ENCODE data around the gene TRIM59. TPM values are rescaled to one million over a fixed set of nuclear protein-coding genes. Genes with fewer than 3 reads are reported as not detected.

Gene TRIM59
- total RNA-seq, 2 experiments from 2014 or later = 48.0 to 51.6 TPM

- ATAC-seq = no peak
- CTCF ChIA-PET = interaction anchor here (0.6 to 1.4 kb wide), 5 partner anchors 9 to 304 kb away, joined by 3 to 4 read pairs (median 3); no protein-coding TSS in a partner anchor
- H3K9me3 Mint-ChIP-seq (ENCODE audit: low read depth) = no peaks in the 10 kb centered on the region
- H3K4me1 Mint-ChIP-seq = peaks cover 25% of the 10 kb centered on the region
- no peaks in the 10 kb centered on the region for H3K27me3 Mint-ChIP-seq
- peak overlapping the region; percentile 97 for H3K4me3 Mint-ChIP-seq
- peak overlapping the region; percentile 99 for H3K27ac Mint-ChIP-seq
- no peak for DNase-seq
- H3K36me3 Mint-ChIP-seq = peaks cover 31% of the 10 kb centered on the region
These were observed 1.3 kb upstream of the TRIM59 start for GRCh38 chr3:160450846-160451245.

GRCh38 chr3:160448845-160449635 lies 546 bp downstream of the TRIM59 start:
- DNase-seq = no peak
- peaks cover 38% of the 10 kb centered on the region for H3K4me1 Mint-ChIP-seq
- peaks cover 44% of the 10 kb centered on the region for H3K36me3 Mint-ChIP-seq
- H3K27me3 Mint-ChIP-seq = no peaks in the 10 kb centered on the region
- H3K4me3 Mint-ChIP-seq = peak overlapping the region; percentile 97
- peak overlapping the region; percentile 99 for H3K27ac Mint-ChIP-seq
- CTCF ChIA-PET = interaction anchor here (1.0 to 2.5 kb wide), 7 partner anchors 23 to 58 kb away, joined by 3 to 10 read pairs (median 3); partner anchors contain the start of genes IFT80 and SMC4
- peak; percentile 52 for ATAC-seq
- no peaks in the 10 kb centered on the region for H3K9me3 Mint-ChIP-seq (ENCODE audit: low read depth)

- H3K9me3 Mint-ChIP-seq (ENCODE audit: low read depth) = no peaks in the 10 kb centered on the region
- ATAC-seq (no peak), DNase-seq (no peak)
- H3K4me1 Mint-ChIP-seq = peaks cover 49% of the 10 kb centered on the region
- H3K27me3 Mint-ChIP-seq = no peaks in the 10 kb centered on the region
- peaks cover 54% of the 10 kb centered on the region for H3K36me3 Mint-ChIP-seq
- peak overlapping the region; percentile 97 for H3K4me3 Mint-ChIP-seq
- no peak overlapping the region for H3K27ac Mint-ChIP-seq
- CTCF ChIA-PET = interaction anchor here (0.9 to 2.5 kb wide), 3 partner anchors 33 to 46 kb away, joined by 3 to 10 read pairs (median 3); no protein-coding TSS in a partner anchor
These were observed 2.0 kb downstream of the TRIM59 start for GRCh38 chr3:160447544-160447943.

GRCh38 chr3:160446522-160447056 lies 3.0 kb downstream of the TRIM59 start:
- DNase-seq = no peak
- CTCF ChIA-PET = interaction anchor here (0.9 to 1.9 kb wide), 4 partner anchors 32 to 45 kb away, joined by 3 to 4 read pairs (median 4); no protein-coding TSS in a partner anchor
- Mint-ChIP-seq H3K27ac (peak overlapping the region; percentile 11), H3K4me1 (peaks cover 56% of the 10 kb centered on the region), H3K27me3 (no peaks in the 10 kb centered on the region), H3K9me3 (ENCODE audit: low read depth) (no peaks in the 10 kb centered on the region), H3K4me3 (peak overlapping the region; percentile 97), H3K36me3 (peaks cover 58% of the 10 kb centered on the region)
- ATAC-seq = no peak

- no peaks in the 10 kb centered on the region for H3K9me3 Mint-ChIP-seq (ENCODE audit: low read depth)
- H3K27ac Mint-ChIP-seq = peak overlapping the region; percentile 51
- CTCF ChIA-PET = interaction anchor here (0.9 to 1.9 kb wide), 3 partner anchors 31 to 44 kb away, joined by 3 to 4 read pairs (median 4); no protein-coding TSS in a partner anchor
- H3K4me1 Mint-ChIP-seq = peaks cover 58% of the 10 kb centered on the region
- peaks cover 59% of the 10 kb centered on the region for H3K36me3 Mint-ChIP-seq
- ATAC-seq (no peak), DNase-seq (no peak)
- H3K4me3 Mint-ChIP-seq = no peak overlapping the region
- no peaks in the 10 kb centered on the region for H3K27me3 Mint-ChIP-seq
These were observed 3.7 kb downstream of the TRIM59 start for GRCh38 chr3:160445854-160446253.

GRCh38 chr3:160444411-160444810 lies 5.2 kb downstream of the TRIM59 start:
- DNase-seq = no peak
- Mint-ChIP-seq H3K27me3 (no peaks in the 10 kb centered on the region), H3K36me3 (peaks cover 67% of the 10 kb centered on the region), H3K4me3 (no peak overlapping the region), H3K4me1 (peaks cover 57% of the 10 kb centered on the region), H3K9me3 (ENCODE audit: low read depth) (no peaks in the 10 kb centered on the region), H3K27ac (no peak overlapping the region)
- no peak for ATAC-seq
- CTCF ChIA-PET = interaction anchor here (0.8 to 1.9 kb wide), 2 partner anchors 37 to 43 kb away, joined by 3 to 4 read pairs; no protein-coding TSS in a partner anchor

- H3K27me3 Mint-ChIP-seq = no peaks in the 10 kb centered on the region
- H3K9me3 Mint-ChIP-seq (ENCODE audit: low read depth) = no peaks in the 10 kb centered on the region
- DNase-seq = no peak
- H3K4me1 Mint-ChIP-seq = peaks cover 71% of the 10 kb centered on the region
- H3K27ac Mint-ChIP-seq = no peak overlapping the region
- H3K4me3 Mint-ChIP-seq = no peak overlapping the region
- peaks cover 71% of the 10 kb centered on the region for H3K36me3 Mint-ChIP-seq
- no peak for ATAC-seq
- CTCF ChIA-PET = interaction anchor here (1.3 to 1.5 kb wide), 3 partner anchors 10 to 38 kb away, joined by 3 to 4 read pairs (median 3); no protein-coding TSS in a partner anchor
These were observed 8.9 kb downstream of the TRIM59 start for GRCh38 chr3:160440687-160441086.

- no peak overlapping the region for H3K4me3 Mint-ChIP-seq
These were observed 12.5 kb downstream of the TRIM59 start for GRCh38 chr3:160437083-160437455.

GRCh38 chr3:160435747-160436146 lies 13.8 kb downstream of the TRIM59 start:
- peaks cover 75% of the 10 kb centered on the region for H3K36me3 Mint-ChIP-seq
- ATAC-seq (no peak), DNase-seq (no peak)
- no peaks in the 10 kb centered on the region for H3K9me3 Mint-ChIP-seq (ENCODE audit: low read depth)
- peaks cover 47% of the 10 kb centered on the region for H3K4me1 Mint-ChIP-seq
- no peaks in the 10 kb centered on the region for H3K27me3 Mint-ChIP-seq
- CTCF ChIA-PET = interaction anchor here (5.8 kb wide), 1 partner anchor 23 kb away, joined by 34 read pairs; no protein-coding TSS in a partner anchor
- H3K4me3 Mint-ChIP-seq = no peak overlapping the region
- H3K27ac Mint-ChIP-seq = no peak overlapping the region

More at GRCh38 chr3:160437083-160437455, 12.5 kb downstream of the TRIM59 start:
- ATAC-seq = peak; percentile 43
- no peaks in the 10 kb centered on the region for H3K27me3 Mint-ChIP-seq
- DNase-seq = no peak
- CTCF ChIA-PET = interaction anchor here (5.8 kb wide), 1 partner anchor 24 kb away, joined by 34 read pairs; no protein-coding TSS in a partner anchor
- peaks cover 54% of the 10 kb centered on the region for H3K4me1 Mint-ChIP-seq
- H3K9me3 Mint-ChIP-seq (ENCODE audit: low read depth) = no peaks in the 10 kb centered on the region
- peak overlapping the region; percentile 62 for H3K27ac Mint-ChIP-seq
- H3K36me3 Mint-ChIP-seq = peaks cover 71% of the 10 kb centered on the region

- no peaks in the 10 kb centered on the region for H3K9me3 Mint-ChIP-seq (ENCODE audit: low read depth)
- CTCF ChIA-PET = interaction anchor here (1.0 to 5.8 kb wide), 2 partner anchors 22 to 35 kb away, joined by 3 to 34 read pairs; partner anchors contain the start of gene SMC4
- peaks cover 73% of the 10 kb centered on the region for H3K36me3 Mint-ChIP-seq
- no peaks in the 10 kb centered on the region for H3K27me3 Mint-ChIP-seq
- peak overlapping the region; percentile 43 for H3K27ac Mint-ChIP-seq
- no peak for ATAC-seq
- DNase-seq = no peak
- H3K4me1 Mint-ChIP-seq = peaks cover 42% of the 10 kb centered on the region
- H3K4me3 Mint-ChIP-seq = no peak overlapping the region
These were observed 14.5 kb downstream of the TRIM59 start for GRCh38 chr3:160435095-160435494.

GRCh38 chr3:160434071-160434470 lies 15.5 kb downstream of the TRIM59 start:
- no peaks in the 10 kb centered on the region for H3K9me3 Mint-ChIP-seq (ENCODE audit: low read depth)
- ATAC-seq = no peak
- CTCF ChIA-PET = interaction anchor here (5.8 kb wide), 1 partner anchor 21 kb away, joined by 34 read pairs; no protein-coding TSS in a partner anchor

GRCh38 chr3:160427832-160428424 lies 21.7 kb downstream of the TRIM59 start:
- Mint-ChIP-seq H3K4me1 (peaks cover 5% of the 10 kb centered on the region), H3K9me3 (ENCODE audit: low read depth) (no peaks in the 10 kb centered on the region), H3K27ac (no peak overlapping the region), H3K36me3 (peaks cover 73% of the 10 kb centered on the region), H3K27me3 (no peaks in the 10 kb centered on the region), H3K4me3 (no peak overlapping the region)
- no peak for ATAC-seq
- CTCF ChIA-PET = interaction anchor here (1.2 kb wide), 1 partner anchor 15 kb away, joined by 4 read pairs; no protein-coding TSS in a partner anchor
- no peak for DNase-seq

More at GRCh38 chr3:160434071-160434470, 15.5 kb downstream of the TRIM59 start:
- Mint-ChIP-seq H3K4me1 (peaks cover 37% of the 10 kb centered on the region), H3K27me3 (no peaks in the 10 kb centered on the region), H3K27ac (no peak overlapping the region), H3K4me3 (no peak overlapping the region), H3K36me3 (peaks cover 70% of the 10 kb centered on the region)
- no peak for DNase-seq

- peak overlapping the region; percentile 44 for H3K27ac Mint-ChIP-seq
- H3K4me1 Mint-ChIP-seq = peaks cover 46% of the 10 kb centered on the region
- no peaks in the 10 kb centered on the region for H3K9me3 Mint-ChIP-seq (ENCODE audit: low read depth)
These were observed 32.3 kb downstream of the TRIM59 start for GRCh38 chr3:160417311-160417710.

More at GRCh38 chr3:160417311-160417710, 32.3 kb downstream of the TRIM59 start:
- Mint-ChIP-seq H3K4me3 (no peak overlapping the region), H3K36me3 (peaks cover 73% of the 10 kb centered on the region), H3K27me3 (no peaks in the 10 kb centered on the region)
- ATAC-seq = no peak
- DNase-seq = no peak
- CTCF ChIA-PET = interaction anchor here (2.1 kb wide), 1 partner anchor 15 kb away, joined by 10 read pairs; no protein-coding TSS in a partner anchor

Measured in activated CD8-positive, alpha-beta memory T cell treated with anti-CD3 and anti-CD28 coated beads, Interleukin-2, amount 10 ng/mL, durations not matched to agents 7 days and 5 days (primary cell).